ENCODE data around the gene MMP14.
"Not testable (repeated sequence)": the region's sequence is repeated elsewhere in the genome, so short reads cannot be mapped to it uniquely, and the experiment has no call there.

The MMP14 gene

DNA sequence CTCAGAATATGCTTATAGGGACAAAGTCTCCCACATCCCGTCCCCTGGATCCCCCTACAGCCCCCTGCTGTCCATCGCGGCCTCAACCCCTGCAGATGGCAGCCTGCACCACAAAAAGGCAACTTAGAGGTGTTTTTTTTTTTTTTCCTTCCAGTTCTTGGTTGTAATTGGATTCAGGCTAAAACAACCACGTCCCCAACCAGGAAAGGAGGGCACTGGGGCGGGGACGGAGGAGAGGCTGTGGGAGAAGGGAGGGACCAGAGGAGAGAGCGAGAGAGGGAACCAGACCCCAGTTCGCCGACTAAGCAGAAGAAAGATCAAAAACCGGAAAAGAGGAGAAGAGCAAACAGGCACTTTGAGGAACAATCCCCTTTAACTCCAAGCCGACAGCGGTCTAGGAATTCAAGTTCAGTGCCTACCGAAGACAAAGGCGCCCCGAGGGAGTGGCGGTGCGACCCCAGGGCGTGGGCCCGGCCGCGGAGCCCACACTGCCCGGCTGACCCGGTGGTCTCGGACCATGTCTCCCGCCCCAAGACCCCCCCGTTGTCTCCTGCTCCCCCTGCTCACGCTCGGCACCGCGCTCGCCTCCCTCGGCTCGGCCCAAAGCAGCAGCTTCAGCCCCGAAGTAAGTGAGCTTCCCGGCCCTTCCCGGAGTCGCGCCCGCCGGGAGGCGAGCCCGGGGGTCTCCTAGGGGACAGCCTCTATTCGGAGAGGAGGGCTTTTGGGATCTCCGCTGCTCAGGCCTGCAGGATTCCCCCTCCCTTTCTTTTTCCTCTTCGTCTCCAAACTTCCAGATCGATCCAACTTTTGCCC lies at the start of gene MMP14:
MMP14 (plus strand) TSS at position 285 of the 813 bp plus-strand sequence; CDS start at position 518, 233 bp downstream.
- no peak for DNase-seq (ENCODE audit: low read depth in 2 of 2)

DNA sequence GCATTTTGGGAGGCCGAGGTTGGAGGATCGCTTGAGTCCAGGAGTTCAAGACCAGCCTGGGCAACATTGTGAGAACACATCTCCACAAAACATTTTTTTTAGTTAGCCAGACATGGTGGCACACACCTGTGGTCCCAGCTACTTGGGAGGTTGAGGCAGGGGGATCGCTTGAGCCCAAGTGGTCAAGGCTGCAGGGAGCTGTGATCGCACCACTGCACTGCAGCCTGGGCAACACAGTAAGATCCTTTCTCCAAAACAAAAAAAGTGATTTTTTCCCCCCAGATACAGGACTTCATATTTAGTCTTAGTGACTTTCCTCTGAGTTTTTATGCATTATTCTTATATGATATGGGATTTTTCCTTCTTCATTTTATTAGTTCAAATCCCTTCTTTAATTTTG lies 49.7 kb upstream of the MMP14 start:
- DNase-seq (ENCODE audit: low read depth in 2 of 2): no peak

DNA sequence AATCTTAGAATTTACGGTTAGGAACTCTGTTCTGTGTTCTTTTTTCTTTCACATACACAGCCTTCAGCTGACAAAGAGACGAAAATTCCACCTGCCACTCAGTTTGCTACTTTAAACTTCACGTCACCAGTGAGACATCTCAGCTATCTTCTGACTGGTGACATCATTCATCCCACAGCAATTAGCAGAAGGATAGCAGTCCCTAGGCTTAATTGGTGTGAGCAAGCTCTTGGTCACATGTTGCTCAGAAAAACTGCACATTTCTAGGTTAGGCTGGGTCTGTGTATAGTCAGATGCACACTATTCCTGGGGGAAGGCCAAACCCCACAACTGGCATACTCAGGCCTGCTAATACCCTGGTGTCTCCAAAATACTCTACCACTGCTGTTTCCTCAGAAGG lies 45.1 kb upstream of the MMP14 start:
- no peak for DNase-seq (ENCODE audit: low read depth in 2 of 2)

DNA sequence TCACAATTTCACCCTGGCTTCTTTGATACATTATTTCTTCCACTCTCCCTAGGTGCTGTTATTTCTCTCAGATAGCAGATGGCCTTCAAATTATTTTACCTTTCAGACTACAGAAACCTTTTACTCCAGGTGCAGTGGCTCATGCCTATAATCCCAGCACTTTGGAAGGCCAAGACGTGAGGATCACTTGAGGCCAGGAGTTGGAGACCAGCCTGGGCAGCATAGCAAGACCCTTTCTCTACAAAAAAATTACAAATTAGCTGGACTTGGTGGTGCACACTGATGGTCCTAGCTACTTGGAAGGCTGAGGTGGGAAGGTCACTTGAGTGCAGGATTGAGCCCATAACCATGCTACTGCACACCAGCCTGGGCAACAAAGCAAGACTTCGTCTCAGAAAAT lies 44.2 kb upstream of the MMP14 start:
- no peak for DNase-seq (ENCODE audit: low read depth in 2 of 2)

DNA sequence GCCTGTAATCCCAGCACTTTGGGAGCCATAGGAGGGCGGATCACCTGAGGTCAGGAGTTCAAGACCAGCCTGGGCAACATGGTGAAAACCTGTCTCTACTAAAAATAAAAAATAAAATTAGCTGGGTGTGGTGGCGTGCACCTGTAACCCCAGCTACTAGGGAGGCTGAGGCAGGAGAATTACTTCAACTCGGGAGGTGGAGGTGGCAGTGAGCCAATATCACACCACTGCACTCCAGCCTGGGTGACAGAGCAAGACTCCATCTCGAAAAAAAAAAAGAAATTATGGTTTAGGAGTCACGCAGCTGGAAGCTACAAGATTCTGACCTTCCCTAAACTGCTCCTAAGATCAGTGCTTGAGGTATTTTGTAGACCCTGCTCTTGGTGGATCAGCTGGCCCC lies 42.8 kb upstream of the MMP14 start:
- DNase-seq (ENCODE audit: low read depth in 2 of 2): not testable (repeated sequence)

DNA sequence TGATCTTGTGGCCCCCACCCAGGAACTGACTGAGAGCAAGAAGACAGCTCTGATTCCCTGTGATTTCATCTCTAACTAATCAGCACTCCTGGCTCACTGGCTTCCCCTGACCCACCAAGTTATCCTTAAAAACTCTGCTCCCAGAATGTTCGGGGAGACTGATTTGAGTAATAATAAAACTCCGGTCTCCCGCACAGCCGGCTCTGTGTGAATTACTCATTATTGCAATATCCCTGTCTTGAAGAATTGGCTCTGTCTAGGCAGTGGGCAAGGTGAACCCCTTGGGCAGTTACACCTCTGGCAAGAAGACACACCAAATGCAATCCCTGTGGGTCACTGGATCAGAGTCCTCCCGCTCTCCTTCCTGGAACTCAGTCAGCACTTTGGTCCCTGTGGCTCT lies 42.4 kb upstream of the MMP14 start:
- DNase-seq (ENCODE audit: low read depth in 2 of 2): no peak

DNA sequence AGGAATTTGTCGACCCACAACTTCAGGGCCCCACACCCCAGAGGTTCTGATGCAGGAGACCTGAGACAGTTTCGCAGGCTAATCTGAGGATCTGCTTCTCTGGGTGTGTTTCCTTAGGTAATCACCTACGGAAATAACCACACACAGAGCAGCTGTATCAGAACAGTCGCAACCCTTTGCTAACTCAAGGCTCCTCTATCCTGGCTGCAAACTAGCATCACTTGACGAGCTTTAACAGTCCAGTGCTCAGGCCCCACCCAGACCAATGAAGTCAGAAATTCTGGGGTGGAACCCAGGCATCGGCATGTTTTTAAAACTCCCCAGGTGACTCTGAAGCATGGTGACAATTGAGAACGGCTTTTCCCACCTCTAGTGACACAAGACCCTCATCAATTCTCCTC lies 41.8 kb upstream of the MMP14 start:
- DNase-seq (ENCODE audit: low read depth in 2 of 2): no peak

DNA sequence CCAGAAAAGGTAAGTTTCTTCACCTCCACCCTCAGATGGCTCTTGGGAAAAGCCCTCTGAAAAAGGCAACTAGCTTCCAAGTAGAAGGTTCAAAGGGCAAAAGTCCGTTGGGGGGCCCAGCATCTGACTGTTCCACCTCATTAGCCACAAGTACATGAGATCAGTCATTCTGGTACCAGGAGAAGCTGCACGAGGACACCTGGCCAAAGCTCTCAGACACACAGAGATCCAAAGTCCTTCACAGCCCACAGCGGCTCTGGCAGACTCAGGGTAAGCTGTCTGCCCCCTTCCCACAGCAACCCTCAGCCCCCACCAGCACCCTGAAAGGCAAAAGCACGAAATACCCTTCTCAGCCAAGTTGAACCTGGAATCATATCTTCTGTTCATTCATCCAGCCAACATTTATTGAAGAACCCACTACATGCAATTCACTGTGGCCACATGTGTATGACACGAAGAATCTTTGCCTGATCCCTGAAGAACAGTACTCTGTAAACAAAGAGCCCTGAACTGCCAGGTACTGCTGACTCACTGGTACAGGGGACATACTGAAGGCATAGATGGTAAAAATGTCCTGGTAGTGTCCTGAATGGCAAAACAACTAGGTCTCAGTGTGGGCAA lies 40.2 kb upstream of the MMP14 start:
- DNase-seq (ENCODE audit: low read depth in 2 of 2): no peak

DNA sequence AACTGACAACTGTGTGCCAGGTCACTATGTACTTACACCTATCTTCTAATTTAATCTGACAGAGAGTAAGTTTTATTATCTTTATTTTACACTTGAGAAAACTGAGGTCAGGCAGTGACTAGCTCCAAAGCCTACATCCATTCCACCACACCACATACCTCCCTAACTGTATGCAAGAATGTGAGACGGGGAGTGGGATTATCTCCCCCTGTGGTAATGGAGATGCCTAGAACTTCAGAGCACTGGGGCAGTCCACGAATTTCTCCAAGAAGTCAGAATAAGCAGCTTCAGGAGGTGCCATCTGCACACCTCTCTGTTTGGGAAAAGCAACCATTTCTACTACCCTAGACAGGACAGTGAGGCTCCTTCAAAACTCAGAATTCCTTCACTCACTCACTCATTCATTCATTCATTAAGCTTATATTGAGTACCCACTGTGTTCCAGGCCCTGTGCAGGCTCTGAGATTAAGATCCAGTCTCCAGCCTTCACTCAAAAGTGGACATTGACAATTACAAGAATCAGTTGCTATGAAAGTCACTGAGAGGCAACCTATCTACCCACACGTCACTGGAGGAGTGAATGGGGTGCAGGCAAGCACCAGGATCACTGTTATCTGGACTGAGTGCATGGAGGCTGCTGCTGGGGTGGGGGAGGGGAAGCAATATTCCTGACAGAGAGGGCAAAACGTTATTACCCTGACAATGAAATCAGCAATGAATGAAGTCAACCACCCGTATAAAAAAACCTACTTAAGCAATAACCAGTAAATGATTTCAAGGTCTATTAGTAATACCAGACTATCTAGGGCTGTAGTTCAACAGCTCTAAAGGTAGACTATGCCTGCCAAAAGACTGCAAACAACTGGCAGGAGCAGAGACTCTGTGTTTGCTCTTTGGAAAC lies 39.1 kb upstream of the MMP14 start:
- no peak for DNase-seq (ENCODE audit: low read depth in 2 of 2)

DNA sequence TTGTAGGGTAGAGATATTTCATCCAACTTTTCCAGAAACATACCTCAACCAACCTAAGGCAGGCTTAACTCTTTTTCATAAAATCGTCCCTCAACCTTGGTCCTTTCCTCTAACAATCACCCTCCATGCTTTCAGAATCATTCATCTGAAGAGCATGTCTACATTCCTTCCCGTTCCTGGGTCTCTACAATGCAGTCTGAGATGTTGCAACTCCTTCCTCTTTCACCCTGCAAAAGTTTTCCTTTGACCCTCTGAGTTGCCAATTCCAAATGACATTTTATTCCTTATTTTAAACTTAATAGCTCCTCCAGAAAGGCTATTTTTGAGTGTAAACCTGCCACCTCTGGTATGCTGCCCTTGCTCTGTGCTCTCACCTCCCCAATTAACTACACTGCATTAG lies 37.9 kb upstream of the MMP14 start:
- no peak for DNase-seq (ENCODE audit: low read depth in 2 of 2)

DNA sequence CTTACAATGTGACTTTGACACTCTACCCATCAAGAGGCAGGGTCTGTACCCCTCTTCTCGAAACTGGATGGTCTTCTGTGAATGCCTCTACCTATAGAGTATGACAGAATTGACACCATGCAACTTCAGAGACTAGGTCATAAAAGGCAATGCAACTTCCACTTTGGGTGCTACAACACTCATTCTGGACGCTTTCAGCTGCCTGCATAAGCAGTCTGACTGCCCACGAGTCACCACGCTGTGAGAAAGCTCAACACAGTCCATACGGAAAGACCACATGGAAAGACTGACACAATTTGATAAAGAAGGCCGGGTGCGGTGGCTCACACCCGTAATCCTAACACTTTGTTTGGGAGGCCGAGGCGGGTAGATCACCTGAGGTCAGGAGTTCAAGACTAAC lies 36.0 kb upstream of the MMP14 start:
- no peak for DNase-seq (ENCODE audit: low read depth in 2 of 2)

DNA sequence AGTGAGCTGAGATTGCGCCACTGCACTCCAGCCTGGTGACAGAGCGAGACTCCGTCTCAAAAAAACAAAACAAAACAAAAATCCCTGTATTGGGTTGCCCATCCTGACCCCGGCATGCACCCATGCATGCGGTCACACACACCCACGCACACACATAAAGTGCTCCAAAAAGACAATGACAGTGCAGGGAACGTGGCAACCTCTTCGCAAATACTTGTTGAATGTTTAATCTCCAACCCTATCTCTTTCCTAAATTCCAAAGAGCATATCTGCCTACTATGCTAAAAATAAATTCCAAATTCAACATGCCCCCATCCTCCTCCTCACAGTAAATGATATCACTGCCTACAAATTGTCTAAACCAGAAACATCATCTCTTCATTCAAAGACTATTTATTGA lies 34.7 kb upstream of the MMP14 start:
- no peak for DNase-seq (ENCODE audit: low read depth in 2 of 2)

DNA sequence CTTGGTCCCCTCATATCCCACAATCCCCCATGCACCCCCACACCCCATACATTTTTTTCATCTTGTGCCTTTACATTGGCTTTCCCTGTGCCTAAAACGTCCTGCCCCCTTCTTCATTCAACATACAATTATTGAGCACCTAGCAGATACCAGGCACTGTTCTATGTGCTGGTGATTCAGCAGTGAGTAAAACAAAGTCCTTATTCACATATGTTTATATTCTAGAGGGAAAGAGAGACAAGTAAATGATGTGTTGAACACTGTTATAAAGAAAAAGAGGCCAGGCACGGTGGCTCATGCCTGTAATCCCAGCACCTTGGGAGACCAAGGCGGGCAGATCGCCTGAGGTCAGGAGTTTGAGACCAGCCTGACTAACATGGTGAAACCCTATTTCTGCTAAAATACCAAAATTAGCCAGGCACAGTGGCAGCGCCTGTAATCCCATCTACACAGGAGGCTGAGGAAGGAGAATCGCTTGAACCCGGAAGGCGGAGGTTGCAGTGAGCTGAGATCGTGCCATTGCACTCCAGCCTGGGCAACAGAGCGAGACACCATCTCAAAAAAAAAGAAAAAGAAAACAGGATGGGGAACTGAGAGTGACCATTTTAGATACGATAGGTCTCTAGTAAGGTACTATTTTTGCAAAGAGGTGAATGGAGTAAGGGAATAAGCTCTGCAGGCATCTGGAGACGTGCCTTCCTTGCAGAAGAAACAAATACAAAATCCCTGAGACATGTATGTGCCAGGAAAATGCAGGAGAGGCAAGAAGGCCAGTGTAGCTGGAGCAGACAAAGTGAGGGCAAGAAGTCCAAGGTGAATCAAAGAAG lies 33.3 kb upstream of the MMP14 start:
- DNase-seq (ENCODE audit: low read depth in 2 of 2): no peak

DNA sequence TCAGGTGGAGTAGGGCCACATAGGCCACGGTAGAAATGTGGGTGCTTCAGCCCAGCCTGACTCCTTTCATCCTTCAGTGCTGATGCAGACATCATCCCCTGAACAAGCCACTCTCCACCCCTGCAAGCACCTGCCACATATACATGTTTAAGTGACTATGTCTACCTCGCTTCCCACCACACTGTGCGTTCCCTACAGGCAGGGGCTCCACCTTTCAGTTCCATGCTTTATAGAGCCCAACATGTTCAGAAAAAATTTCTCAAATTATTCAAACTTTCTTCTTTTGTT lies 32.8 kb upstream of the MMP14 start:
- DNase-seq (ENCODE audit: low read depth in 2 of 2): no peak

DNA sequence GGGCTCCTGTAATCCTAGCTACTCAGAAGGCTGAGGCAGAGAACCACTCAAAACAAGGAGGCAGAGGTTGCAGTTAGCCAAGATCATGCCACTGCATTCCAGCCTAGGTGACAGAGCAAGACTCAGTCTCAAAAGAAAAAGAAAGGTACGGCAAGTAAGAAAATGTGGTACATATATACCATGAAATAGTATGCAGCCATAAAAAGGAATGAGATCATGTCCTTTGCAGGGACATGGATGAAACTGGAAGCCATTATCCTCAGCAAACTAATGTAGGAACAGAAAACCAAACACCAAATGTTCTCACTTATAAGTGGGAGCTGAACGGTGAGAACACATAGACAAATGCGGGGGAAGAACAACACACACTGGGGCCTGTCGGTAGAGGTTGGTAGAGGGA lies 31.1 kb upstream of the MMP14 start:
- DNase-seq (ENCODE audit: low read depth in 2 of 2): not testable (repeated sequence)

DNA sequence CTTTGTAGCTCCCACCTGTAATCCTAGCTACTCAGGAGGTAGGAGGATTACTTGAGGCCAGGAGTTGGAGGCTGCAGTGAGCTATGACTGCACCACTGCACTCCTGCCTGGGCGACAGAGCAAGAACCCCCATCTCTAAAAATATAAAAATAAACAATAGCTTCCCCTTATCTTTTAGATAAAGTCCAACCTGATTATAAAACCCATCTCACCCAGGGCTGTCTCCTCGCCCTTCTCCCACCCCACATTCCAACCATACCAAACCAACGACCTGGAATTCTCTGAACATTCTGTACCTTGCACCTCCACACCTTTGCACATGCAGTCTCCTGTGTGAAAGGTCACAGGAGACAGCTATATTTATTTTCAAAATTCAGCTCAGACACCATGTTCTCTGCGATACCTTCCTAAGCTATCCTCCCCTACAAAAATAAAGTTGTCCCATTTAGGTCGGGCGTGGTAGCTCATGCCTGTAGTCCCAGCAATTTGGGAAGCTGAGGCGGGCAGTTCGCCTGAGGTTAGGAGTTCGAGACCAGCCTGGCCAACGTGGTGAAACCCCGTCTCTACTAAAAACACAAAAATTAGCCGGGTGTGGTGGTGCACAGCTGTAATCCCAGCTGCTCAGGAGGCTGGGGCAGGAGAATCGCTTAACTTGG lies 28.8 kb upstream of the MMP14 start:
- DNase-seq (ENCODE audit: low read depth in 2 of 2): no peak

DNA sequence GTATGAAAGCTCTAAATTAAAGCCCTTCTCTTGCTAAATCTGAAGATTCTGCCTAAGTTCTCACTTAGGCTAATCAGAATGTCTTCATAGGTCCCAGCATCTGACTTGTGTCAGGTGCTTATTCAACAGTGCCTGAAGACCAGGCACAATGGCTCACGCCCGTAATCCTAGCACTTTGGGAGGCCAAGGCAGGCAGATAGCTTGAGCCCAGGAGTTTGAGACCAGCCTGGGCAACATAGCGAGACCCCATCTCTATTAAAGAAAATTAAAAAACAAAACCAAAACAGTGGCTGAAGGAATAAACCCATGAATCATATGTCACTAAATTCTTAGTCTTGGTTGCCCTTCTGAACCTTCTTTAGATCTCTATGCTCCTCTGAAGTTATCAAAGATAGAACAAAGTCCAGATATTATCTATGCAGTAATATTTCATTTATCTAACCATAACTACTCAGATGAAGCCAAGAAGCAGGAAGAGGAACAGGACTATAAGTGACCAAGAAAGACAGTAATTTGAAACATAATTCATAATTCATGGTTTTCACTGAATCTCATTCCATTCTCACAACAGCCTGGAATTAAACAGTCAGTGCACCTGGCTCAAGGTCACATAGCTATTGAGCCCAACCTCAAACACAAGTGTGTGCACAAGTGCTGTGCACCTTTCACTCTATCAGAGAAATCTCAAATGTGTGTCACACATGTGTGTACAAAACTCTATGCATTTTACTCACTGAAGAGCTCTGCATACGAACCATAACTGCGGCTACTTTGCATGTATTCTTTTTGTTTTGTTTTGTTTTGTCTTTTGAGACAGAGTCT lies 27.8 kb upstream of the MMP14 start:
- no peak for DNase-seq (ENCODE audit: low read depth in 2 of 2)

DNA sequence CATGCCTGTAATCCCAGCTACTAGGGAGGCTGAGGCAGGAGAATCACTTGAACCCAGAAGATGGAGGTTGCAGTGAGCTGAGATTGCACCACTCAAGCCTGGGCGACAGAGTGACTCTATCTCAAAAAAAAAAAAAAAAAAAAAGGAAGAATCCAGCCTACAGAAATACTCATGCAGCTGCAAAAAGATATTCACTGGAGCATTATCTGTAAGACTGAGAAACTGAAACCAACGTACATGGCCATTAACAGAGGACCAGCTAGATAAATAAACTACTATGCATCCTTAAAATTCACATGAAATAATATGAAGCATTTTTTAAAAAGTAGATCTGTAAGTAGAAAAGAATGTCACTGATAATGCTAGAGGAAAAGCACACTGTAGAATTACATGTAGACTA lies 24.7 kb upstream of the MMP14 start:
- DNase-seq (ENCODE audit: low read depth in 2 of 2): no peak

DNA sequence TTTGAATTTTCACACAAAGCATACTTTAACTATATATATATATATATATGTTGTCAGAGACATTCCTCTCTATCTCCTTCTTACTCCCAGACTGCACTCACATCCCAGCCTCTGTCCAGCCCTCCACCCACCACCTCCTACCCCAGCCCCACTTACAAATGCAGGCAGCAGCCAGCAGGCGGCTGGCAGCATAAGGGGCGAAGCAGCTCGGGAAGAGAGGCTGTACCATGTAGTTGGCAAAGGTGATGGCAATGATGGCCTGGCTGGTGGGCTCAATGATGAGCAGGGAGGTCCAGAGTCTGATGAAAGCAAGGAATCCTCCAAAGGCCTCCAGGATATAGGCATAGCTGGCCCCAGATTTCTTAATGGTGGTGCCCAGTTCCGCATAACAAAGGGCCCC lies 23.6 kb upstream of the MMP14 start:
- DNase-seq (ENCODE audit: low read depth in 2 of 2): no peak

DNA sequence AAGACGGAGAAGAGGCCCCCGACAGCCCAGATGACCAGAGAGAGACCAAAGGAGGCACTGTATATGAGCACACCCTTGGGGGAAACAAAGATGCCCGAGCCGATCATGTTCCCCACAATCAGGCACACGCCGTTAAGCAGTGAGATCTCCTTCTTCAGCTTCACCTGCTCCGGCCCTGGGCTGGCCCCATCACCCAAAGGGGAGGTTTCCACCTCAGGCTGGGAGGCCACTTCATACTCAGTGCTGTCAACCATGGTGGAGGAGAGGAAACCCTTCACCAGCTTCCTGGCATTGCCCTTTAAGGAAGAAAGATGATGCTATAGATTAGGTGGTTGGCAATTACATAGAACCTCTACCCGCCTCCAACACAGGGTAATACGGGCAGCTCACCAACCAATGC lies 23.2 kb upstream of the MMP14 start:
- DNase-seq (ENCODE audit: low read depth in 2 of 2): no peak

DNA sequence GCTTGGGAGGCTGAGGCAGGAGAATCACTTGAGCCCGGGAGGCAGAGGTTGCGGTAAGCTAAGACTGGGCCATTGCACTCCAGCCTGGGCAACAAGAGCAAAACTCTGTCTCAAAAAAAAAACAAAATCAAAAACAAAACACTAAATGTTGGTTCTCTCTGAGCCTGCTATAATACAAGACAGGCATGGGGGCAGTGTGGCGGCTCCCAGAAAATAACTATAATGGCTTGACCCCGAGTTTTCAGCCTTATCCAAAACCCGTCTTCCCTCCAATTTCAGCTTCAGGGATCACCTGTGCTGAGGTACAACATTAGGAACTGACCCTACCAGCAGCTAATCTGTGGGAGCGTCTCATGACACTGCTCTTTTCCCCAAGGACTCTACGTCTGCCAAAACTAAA lies 22.0 kb upstream of the MMP14 start:
- DNase-seq (ENCODE audit: low read depth in 2 of 2): no peak
